GM12865 (cell line): ENCODE measurements around the gene EMD.
A peak's percentile ranks its signal among the peaks of the same experiment; 100 is the strongest.
"Not testable (repeated sequence)": the region's sequence is repeated elsewhere in the genome, so short reads cannot be mapped to it uniquely, and the experiment has no call there.

ENCODE experiments used
- DNase-seq: peaks from one replicate; pipeline ENCODE4 v3.0.0; 2010; ENCODE audit warnings: low read depth
- H3K4me3 ChIP-seq: 2 replicates; pipeline ENCODE4 v1.5.1; 2011; ENCODE audit warnings: mild to moderate bottlenecking, low read depth, low read length, control low read depth
- CTCF ChIP-seq: IDR thresholded peaks from 2 replicates; pipeline ENCODE4 v1.5.1; 2011; ENCODE audit warnings: low read length, control low read depth, low read depth, inconsistent platforms; ENCODE audit not compliant: insufficient read depth; ENCODE audit errors: missing control alignments

The EMD gene

GRCh38 chrX:154380153-154380552 lies 1.1 kb downstream of the EMD start:
- H3K4me3 ChIP-seq = peak overlapping the region; percentile 78
- TF ChIP-seq CTCF = no peak
- no peak for DNase-seq

DNA sequence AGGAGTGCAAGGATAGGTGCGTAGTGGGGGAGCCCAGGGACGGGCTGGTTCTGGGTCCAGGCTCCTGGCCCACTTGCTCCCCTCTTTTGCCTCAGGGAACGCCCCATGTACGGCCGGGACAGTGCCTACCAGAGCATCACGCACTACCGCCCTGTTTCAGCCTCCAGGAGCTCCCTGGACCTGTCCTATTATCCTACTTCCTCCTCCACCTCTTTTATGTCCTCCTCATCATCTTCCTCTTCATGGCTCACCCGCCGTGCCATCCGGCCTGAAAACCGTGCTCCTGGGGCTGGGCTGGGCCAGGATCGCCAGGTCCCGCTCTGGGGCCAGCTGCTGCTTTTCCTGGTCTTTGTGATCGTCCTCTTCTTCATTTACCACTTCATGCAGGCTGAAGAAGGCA lies 1.7 kb downstream of the EMD start:
- H3K4me3 ChIP-seq = 0 out of 2 replicates have a peak overlapping the region, but pooled peaks have one; percentile 78
- TF ChIP-seq CTCF = no peak
- no peak for DNase-seq

- H3K4me3 ChIP-seq = no peak overlapping the region
- TF ChIP-seq CTCF = no peak
- no peak for DNase-seq
Measured at GRCh38 chrX:154381271-154381670, 2.2 kb downstream of the EMD start.

- DNase-seq = no peak
- no peak for TF ChIP-seq CTCF
- no peak overlapping the region for H3K4me3 ChIP-seq
Measured at GRCh38 chrX:154382483-154383069, 3.5 kb downstream of the EMD start.

DNA sequence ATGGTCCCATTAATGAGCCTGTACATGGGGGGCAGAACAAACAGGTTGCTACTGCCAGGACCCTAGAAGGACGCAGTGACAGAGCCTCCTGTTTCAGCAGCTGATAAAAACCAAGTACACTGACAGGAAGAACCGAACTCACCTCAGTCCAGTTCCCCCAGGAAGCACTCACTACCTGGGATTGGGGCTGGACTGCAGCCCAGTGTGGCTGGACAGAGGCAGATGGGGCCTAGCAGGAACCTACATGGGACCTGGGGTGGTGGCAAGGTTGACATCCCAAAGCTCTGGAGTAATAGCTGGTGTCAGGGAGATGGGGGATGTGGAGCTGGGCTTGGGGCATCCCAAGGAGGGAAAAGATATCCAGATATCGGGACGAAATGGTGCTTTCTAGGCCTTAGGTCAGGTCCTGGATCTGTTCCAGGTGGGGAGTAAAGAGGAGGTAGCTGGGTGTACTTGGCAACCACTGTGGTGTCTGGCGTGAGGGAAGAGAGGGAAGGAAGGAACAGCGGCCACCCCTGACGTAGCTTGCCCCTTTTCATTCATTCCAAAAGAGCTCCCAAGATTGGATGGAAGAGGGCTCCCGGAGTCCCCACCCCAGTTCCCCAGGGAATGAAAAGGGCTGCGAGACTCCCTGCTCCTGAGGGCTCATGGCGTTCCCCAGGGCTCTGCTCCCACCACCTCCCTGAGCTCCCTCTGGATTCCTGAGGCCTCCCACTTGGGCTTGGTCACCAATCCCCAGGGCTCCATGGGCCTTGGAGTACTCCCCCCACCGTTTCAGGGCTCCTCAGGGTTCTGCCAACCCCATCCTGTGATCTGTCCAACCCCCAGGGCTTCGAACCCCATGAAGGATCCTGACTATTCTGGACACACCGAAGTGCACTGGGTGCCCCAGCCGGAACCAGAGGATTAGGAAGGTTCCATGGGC lies 4.5 kb downstream of the EMD start:
- H3K4me3 ChIP-seq = no peak overlapping the region
- DNase-seq = no peak
- no peak for TF ChIP-seq CTCF

- DNase-seq = no peak
- no peak for TF ChIP-seq CTCF
- no peak overlapping the region for H3K4me3 ChIP-seq
Measured at GRCh38 chrX:154384284-154384892, 5.3 kb downstream of the EMD start.

GRCh38 chrX:154388094-154388493 lies 9.0 kb downstream of the EMD start:
- not testable (repeated sequence) for DNase-seq, H3K4me3 ChIP-seq

DNA sequence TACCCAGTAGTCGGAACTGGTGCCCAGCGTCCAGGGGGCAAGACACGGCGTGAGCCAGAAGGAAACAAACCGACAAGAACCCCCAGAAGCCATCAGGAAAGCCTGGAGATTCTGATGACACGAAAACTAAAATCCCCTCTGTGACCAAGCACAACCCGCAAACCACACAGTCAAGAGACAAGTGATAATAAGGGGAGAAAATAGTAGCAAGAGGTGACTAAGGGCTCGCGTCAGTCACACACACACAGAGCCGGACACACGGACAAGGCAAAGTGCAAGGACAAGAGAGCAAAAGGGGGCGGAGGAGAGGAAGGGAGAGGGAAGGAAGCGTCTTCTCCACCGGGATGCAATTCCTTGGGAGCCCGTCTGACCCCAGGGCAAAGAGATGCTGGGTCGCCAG lies 9.6 kb downstream of the EMD start:
- DNase-seq, H3K4me3 ChIP-seq: not testable (repeated sequence)

DNA sequence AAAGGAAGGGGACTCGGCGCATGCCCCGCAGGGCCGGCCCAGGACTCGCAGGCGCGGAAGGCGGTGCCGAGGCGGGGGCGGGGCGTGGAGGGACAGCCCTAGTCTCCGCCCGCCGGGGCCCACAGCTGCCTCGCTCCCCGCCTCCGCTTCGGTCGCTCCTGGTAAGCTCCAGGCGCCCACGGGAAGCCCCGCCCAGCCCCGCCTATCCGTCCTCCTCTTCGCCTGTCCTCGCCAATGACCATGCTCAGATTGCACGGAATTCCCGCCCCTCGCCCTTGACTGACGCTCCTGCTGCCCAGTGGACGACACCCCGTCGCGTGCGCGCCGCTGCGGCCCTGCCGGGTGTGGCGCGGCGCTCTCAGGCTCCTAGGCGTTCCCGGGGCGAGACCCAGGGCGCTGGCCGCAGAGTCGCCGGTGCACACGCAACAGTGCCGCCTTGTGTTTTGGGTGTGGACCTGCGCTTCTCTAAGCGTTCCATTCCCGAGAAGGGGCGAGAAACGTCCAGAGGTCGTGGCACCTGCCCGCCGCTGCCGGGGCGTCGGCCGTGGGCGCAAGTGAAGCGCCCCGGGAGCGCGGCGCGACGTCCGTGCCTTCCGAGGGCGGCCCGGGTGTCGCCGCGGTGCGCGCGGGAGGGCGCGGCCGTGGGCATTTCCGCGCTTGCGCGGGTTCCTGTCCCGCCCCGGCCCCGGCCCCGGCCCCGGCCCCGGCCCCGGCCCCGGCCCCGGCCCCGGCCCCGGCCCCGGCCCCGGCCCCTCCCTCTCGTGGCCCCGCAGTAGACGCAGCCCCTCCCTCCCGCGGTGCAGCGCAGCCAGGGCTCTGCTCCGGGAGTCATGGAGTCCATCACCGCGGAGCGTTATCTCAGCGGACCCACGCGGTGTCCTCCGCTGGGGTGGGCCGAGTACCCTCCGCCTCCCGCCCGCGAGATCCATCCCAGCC lies 11.0 kb downstream of the EMD start:
- not testable (repeated sequence) for DNase-seq, H3K4me3 ChIP-seq

DNA sequence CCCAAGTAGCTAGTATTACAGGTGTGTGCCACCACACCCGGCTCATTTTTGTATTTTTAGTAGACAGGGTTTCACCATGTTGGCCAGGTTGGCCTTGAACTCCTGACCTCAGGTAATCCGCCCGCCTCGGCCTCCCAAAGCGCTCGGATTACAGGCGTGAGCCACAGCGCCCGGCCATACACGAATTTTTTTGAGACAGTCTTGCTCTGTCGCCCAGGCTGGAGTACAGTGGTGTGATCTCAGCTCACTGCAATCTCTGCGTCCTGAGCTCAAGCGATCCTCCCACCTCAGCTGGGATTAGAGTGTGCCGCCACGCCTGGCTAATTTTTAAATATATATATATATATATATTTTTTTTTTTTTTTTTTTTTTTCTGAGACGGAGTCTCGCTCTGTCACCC lies 17.3 kb downstream of the EMD start:
- H3K4me3 ChIP-seq = not testable (repeated sequence)

More for the DNA sequence above, 17.3 kb downstream of the EMD start:
- not testable (repeated sequence) for DNase-seq
